IMR-90 (cell line): ENCODE data around the gene RYR2.

Experiments
- BHLHE40 ChIP-seq: fragments of 150-350 bp; IDR thresholded peaks from 2 replicates; pipeline ENCODE4 v1.6.1; 2016; ENCODE audit warnings: mild to moderate bottlenecking, low read depth, low read length
- CTCF ChIP-seq: conservative IDR thresholded peaks from 2 replicates; pipeline ENCODE4 v1.5.1; 2012; ENCODE audit warnings: mild to moderate bottlenecking, low read depth, low read length, improper control_type of control experiment
- ELK1 ChIP-seq: fragments of 150-350 bp; IDR thresholded peaks from 2 replicates; pipeline ENCODE4 v1.6.1; 2016; ENCODE audit warnings: low read depth, mild to moderate bottlenecking, low read length, moderate library complexity, borderline replicate concordance
- FOS ChIP-seq: fragments of 150-350 bp; IDR thresholded peaks from 2 replicates; pipeline ENCODE4 v1.6.1; 2016; ENCODE audit warnings: low read depth, low read length
- MAFK ChIP-seq: IDR thresholded peaks from 2 replicates; pipeline ENCODE4 v1.6.1; 2012; ENCODE audit warnings: low read depth, low read length, improper control_type of control experiment
- MAZ ChIP-seq: IDR thresholded peaks from 2 replicates; pipeline ENCODE4 v1.6.1; 2012; ENCODE audit warnings: low read depth, mild to moderate bottlenecking, low read length, improper control_type of control experiment, moderate library complexity, borderline replicate concordance
- MXI1 ChIP-seq: IDR thresholded peaks from 2 replicates; pipeline ENCODE4 v1.6.1; 2012; ENCODE audit warnings: low read depth, mild to moderate bottlenecking, low read length, moderate library complexity, borderline replicate concordance
- POLR2A ChIP-seq: IDR thresholded peaks from 2 replicates; pipeline ENCODE4 v1.6.1; 2012; ENCODE audit warnings: mild to moderate bottlenecking, low read depth, low read length
- RCOR1 ChIP-seq: IDR thresholded peaks from 2 replicates; pipeline ENCODE4 v1.6.1; 2012; ENCODE audit warnings: mild to moderate bottlenecking, low read length, improper control_type of control experiment; ENCODE audit not compliant: insufficient replicate concordance
- RFX5 ChIP-seq: IDR thresholded peaks from 2 replicates; pipeline ENCODE4 v1.8.0; 2012; ENCODE audit warnings: low read depth, mild to moderate bottlenecking, low read length, moderate library complexity
- SMC3 ChIP-seq: fragments of 150-350 bp; IDR thresholded peaks from 2 replicates; pipeline ENCODE4 v1.6.1; 2016; ENCODE audit warnings: low read depth, mild to moderate bottlenecking, antibody characterized with exemption, low read length, moderate library complexity
- USF2 ChIP-seq: fragments of 150-350 bp; IDR thresholded peaks from 2 replicates; pipeline ENCODE4 v1.6.1; 2017; ENCODE audit warnings: mild to moderate bottlenecking, antibody characterized with exemption, low read length, low read depth

- no peak for TF ChIP-seq SMC3
- TF ChIP-seq POLR2A = no peak
- no peak for TF ChIP-seq CTCF
- no peak for TF ChIP-seq RFX5
- TF ChIP-seq MAZ = no peak
- no peak for TF ChIP-seq MXI1
- no peak for TF ChIP-seq FOS
- no peak for TF ChIP-seq BHLHE40
- TF ChIP-seq MAFK = no peak
- no peak for TF ChIP-seq ELK1
- no peak for TF ChIP-seq USF2
- no peak for TF ChIP-seq RCOR1
Measured at GRCh38 chr1:237692255-237692654, 650.3 kb downstream of the RYR2 start.
